Mesenchymal stem cell (in vitro differentiated cells and primary cell): ENCODE measurements around the gene NDUFA11.
A peak's percentile ranks its signal among the peaks of the same experiment; 100 is the strongest.

Source experiments
- DNase-seq: peaks from one replicate; pipeline ENCODE4 v3.0.0-alpha.2; 2013
- H2AFZ ChIP-seq: one replicate; pipeline ENCODE4 v1.6.1; 2013; ENCODE audit warnings: low read depth, mild to moderate bottlenecking, control low read depth, inconsistent platforms, low read length, moderate library complexity
- H2AK5ac ChIP-seq: 2 replicates; pipeline ENCODE4 v1.6.1; 2013; ENCODE audit warnings: low read length, moderate library complexity, mild to moderate bottlenecking, inconsistent platforms; ENCODE audit not compliant: severe bottlenecking
- H2BK120ac ChIP-seq: one replicate; pipeline ENCODE4 v1.6.1; 2013; ENCODE audit warnings: low read depth, mild to moderate bottlenecking, inconsistent platforms, low read length, moderate library complexity
- H2BK12ac ChIP-seq, 2 experiments: one replicate each; pipeline ENCODE4 v1.6.1; 2013; ENCODE audit warnings: inconsistent platforms in 2 of 2, low read length in 2 of 2, mild to moderate bottlenecking in 2 of 2, moderate library complexity in 2 of 2, control low read depth in 1 of 2
- H2BK15ac ChIP-seq: one replicate; pipeline ENCODE4 v1.6.1; 2013; ENCODE audit warnings: mild to moderate bottlenecking, low read depth, inconsistent platforms; ENCODE audit not compliant: poor library complexity, severe bottlenecking
- H2BK5ac ChIP-seq: 2 replicates; pipeline ENCODE4 v1.6.1; 2013; ENCODE audit warnings: low read depth, mild to moderate bottlenecking, low read length, control low read depth, inconsistent platforms; ENCODE audit not compliant: poor library complexity, severe bottlenecking
- H3K14ac ChIP-seq, 2 experiments: one replicate each; pipeline ENCODE4 v1.6.1; 2013; ENCODE audit warnings: inconsistent platforms in 2 of 2, low read length in 2 of 2, control low read depth in 1 of 2, mild to moderate bottlenecking in 1 of 2, moderate library complexity in 1 of 2
- H3K18ac ChIP-seq, 2 experiments: one replicate each; pipeline ENCODE4 v1.6.1; 2013; ENCODE audit warnings: inconsistent platforms in 2 of 2, low read length in 2 of 2, control low read depth in 1 of 2, low read depth in 1 of 2, mild to moderate bottlenecking in 1 of 2
- H3K23ac ChIP-seq, 2 experiments: one replicate each; pipeline ENCODE4 v1.6.1; 2013; ENCODE audit warnings: inconsistent platforms in 2 of 2, low read length in 2 of 2, mild to moderate bottlenecking in 2 of 2, moderate library complexity in 2 of 2, control low read depth in 1 of 2
- H3K27ac ChIP-seq: 2 replicates; pipeline ENCODE4 v1.5.1; 2013; ENCODE audit warnings: mild to moderate bottlenecking, moderate library complexity, low read length, control low read depth, inconsistent platforms; ENCODE audit not compliant: poor library complexity, severe bottlenecking
- H3K27me3 ChIP-seq, 2 experiments: 2 replicates each; pipeline versions ENCODE4 v1.6.1 to v1.7.0; 2013; ENCODE audit warnings: low read length in 2 of 2, mild to moderate bottlenecking in 2 of 2, moderate library complexity in 2 of 2, control low read depth in 1 of 2, inconsistent platforms in 1 of 2; ENCODE audit not compliant: control insufficient read depth in 1 of 2, insufficient read depth in 1 of 2
- H3K36me3 ChIP-seq, 2 experiments: 2 replicates each; pipeline versions ENCODE4 v1.6.1 to v1.7.0; 2013; ENCODE audit warnings: low read length in 2 of 2, control low read depth in 1 of 2, inconsistent platforms in 1 of 2, low read depth in 1 of 2, mild to moderate bottlenecking in 1 of 2; ENCODE audit not compliant: insufficient read depth in 2 of 2, control insufficient read depth in 1 of 2
- H3K4ac ChIP-seq, 2 experiments: one replicate each; pipeline ENCODE4 v1.6.1; 2013; ENCODE audit warnings: inconsistent platforms in 2 of 2, low read length in 2 of 2, mild to moderate bottlenecking in 2 of 2, moderate library complexity in 2 of 2, control low read depth in 1 of 2, low read depth in 1 of 2
- H3K4me1 ChIP-seq: 2 replicates; pipeline ENCODE4 v1.6.1; 2013; ENCODE audit warnings: low read depth, low read length, control low read depth; ENCODE audit not compliant: control insufficient read depth, insufficient read depth
- H3K4me2 ChIP-seq: 2 replicates; pipeline ENCODE4 v1.6.1; 2013; ENCODE audit warnings: low read length, mild to moderate bottlenecking, inconsistent platforms; ENCODE audit not compliant: poor library complexity, severe bottlenecking
- H3K4me3 ChIP-seq, 2 experiments: 2 replicates each; pipeline versions ENCODE4 v1.5.1 to v1.7.0; 2013; ENCODE audit warnings: low read length in 2 of 2, mild to moderate bottlenecking in 2 of 2, control low read depth in 1 of 2, low read depth in 1 of 2; ENCODE audit not compliant: insufficient read depth in 1 of 2
- H3K79me1 ChIP-seq: replicated peaks from 2 replicates; pipeline ENCODE4 v1.6.1; 2013; ENCODE audit warnings: mild to moderate bottlenecking, control low read depth, low read length, inconsistent platforms; ENCODE audit not compliant: poor library complexity, severe bottlenecking
- H3K9ac ChIP-seq: 2 replicates; pipeline ENCODE4 v1.7.0; 2013; ENCODE audit warnings: mild to moderate bottlenecking, low read length, moderate library complexity
- H3K9me3 ChIP-seq: 2 replicates; pipeline ENCODE4 v1.7.0; 2013; ENCODE audit warnings: mild to moderate bottlenecking, low read length; ENCODE audit not compliant: control insufficient read depth
- H4K8ac ChIP-seq: one replicate; pipeline ENCODE4 v1.6.1; 2013; ENCODE audit warnings: inconsistent platforms, mild to moderate bottlenecking, low read length, moderate library complexity
- H4K91ac ChIP-seq: one replicate; pipeline ENCODE4 v1.6.1; 2013; ENCODE audit warnings: mild to moderate bottlenecking, low read length, inconsistent platforms
- WGBS: methylation state at CpG from one replicate; pipeline ENCODE4 v1.1.7; 2013; ENCODE audit warnings: mixed read lengths; 5-methylcytosine and 5-hydroxymethylcytosine counted together

The NDUFA11 gene

GRCh38 chr19:5867201-5868136 lies 36.1 kb downstream of the NDUFA11 start:
- Histone ChIP-seq H4K91ac (no peak overlapping the region), H3K4me3 (no peak overlapping the region), H2AFZ (no peak overlapping the region), H3K9me3 (no peaks in the 10 kb centered on the region), H3K36me3 (no peaks in the 10 kb centered on the region), H3K14ac (peak overlapping the region in 1 of 2 experiments; percentile 12), H2BK5ac (no peak overlapping the region), H2BK15ac (peak overlapping the region; percentile 44), H3K4ac (peak overlapping the region in 1 of 2 experiments; percentile 19), H2BK12ac (no peak overlapping the region), H2BK120ac (no peak overlapping the region), H3K4me1 (no peaks in the 10 kb centered on the region), H3K27me3 (peaks cover 0 to 37% of the 10 kb centered on the region in 2 experiments), H3K4me2 (no peak overlapping the region), H3K27ac (no peak overlapping the region), H3K79me1 (no peaks in the 10 kb centered on the region), H2AK5ac (no peak overlapping the region), H3K9ac (no peak overlapping the region), H4K8ac (no peak overlapping the region), H3K18ac (no peak overlapping the region), H3K23ac (no peak overlapping the region)
- 87% methylated on average over 29 of the region's 31 CpGs for WGBS
- no peak for DNase-seq

GRCh38 chr19:5865772-5866171 lies 37.8 kb downstream of the NDUFA11 start:
- Histone ChIP-seq H3K4me2 (no peak overlapping the region), H3K4me3 (no peak overlapping the region), H2BK15ac (no peak overlapping the region), H3K4ac (no peak overlapping the region), H2AK5ac (no peak overlapping the region), H4K8ac (no peak overlapping the region), H3K36me3 (no peaks in the 10 kb centered on the region), H3K23ac (no peak overlapping the region), H3K9ac (no peak overlapping the region), H3K4me1 (peaks cover 7% of the 10 kb centered on the region), H3K79me1 (no peaks in the 10 kb centered on the region), H2AFZ (no peak overlapping the region), H3K18ac (no peak overlapping the region), H3K27me3 (peaks cover 0 to 41% of the 10 kb centered on the region in 2 experiments), H4K91ac (no peak overlapping the region), H2BK120ac (no peak overlapping the region), H3K27ac (no peak overlapping the region), H3K14ac (peak overlapping the region in 1 of 2 experiments; percentile 6), H3K9me3 (no peaks in the 10 kb centered on the region), H2BK5ac (no peak overlapping the region), H2BK12ac (no peak overlapping the region)
- WGBS: 89% methylated on average over 11 of the region's 11 CpGs
- DNase-seq: no peak

- Histone ChIP-seq H3K14ac (peak overlapping the region in 1 of 2 experiments; percentile 30), H2BK120ac (no peak overlapping the region), H3K4me3 (no peak overlapping the region), H2BK5ac (no peak overlapping the region), H3K27ac (no peak overlapping the region), H3K9me3 (no peaks in the 10 kb centered on the region), H3K4me1 (peaks cover 7% of the 10 kb centered on the region), H2BK12ac (no peak overlapping the region), H3K36me3 (no peaks in the 10 kb centered on the region), H2BK15ac (no peak overlapping the region), H4K91ac (no peak overlapping the region), H3K9ac (no peak overlapping the region), H3K79me1 (no peaks in the 10 kb centered on the region), H4K8ac (no peak overlapping the region), H2AFZ (no peak overlapping the region), H2AK5ac (no peak overlapping the region), H3K4me2 (no peak overlapping the region), H3K18ac (no peak overlapping the region), H3K23ac (no peak overlapping the region), H3K27me3 (peaks cover 0 to 42% of the 10 kb centered on the region in 2 experiments), H3K4ac (no peak overlapping the region)
- WGBS: 86% methylated on average over 14 of the region's 14 CpGs
- DNase-seq: no peak
These were observed 38.7 kb downstream of the NDUFA11 start for GRCh38 chr19:5864725-5865486.
